Endothelial cell of umbilical vein (primary cell): ENCODE measurements around the gene TMIGD3. TPM values are rescaled to one million over a fixed set of nuclear protein-coding genes. Genes with fewer than 3 reads are reported as not detected.

Experiments
- BruUV-seq: library from RNA; stranded (reverse); fragments of 400-500 nt; replicated peaks from 2 replicates; lab custom pipeline; 2021; lab: Mats Ljungman, UMichigan
- CTCF ChIA-PET: fragments of 300-600, 350-600 bp; sonication (Branson Sonifier 250); formaldehyde crosslinking; loops from one replicate; lab custom pipeline; 2021; ENCODE audit warnings: antibody characterized with exemption, inconsistent platforms; lab: Charles Lee
- POLR2A ChIA-PET: fragments of 300-600, 350-600 bp; sonication (Branson Sonifier 250); formaldehyde crosslinking; loops from one replicate; lab custom pipeline; 2021; ENCODE audit warnings: antibody characterized with exemption, inconsistent platforms; lab: Charles Lee
- DNase-seq: peaks from one replicate; pipeline ENCODE4 v3.0.0-alpha.2; 2011; ENCODE audit warnings: low read depth, low spot score
- FAIRE-seq: peaks from 2 replicates; lab custom pipeline; 2011; peaks lifted over from hg19 to GRCh38; lab: Jason Lieb, UNC
- H2AFZ ChIP-seq: 2 replicates; pipeline ENCODE4 v1.6.0; 2012; ENCODE audit warnings: low read depth, low read length, control low read depth, inconsistent platforms
- H3K27ac ChIP-seq: 2 replicates; pipeline ENCODE4 v1.5.1; 2011; ENCODE audit warnings: low read depth, mild to moderate bottlenecking, control low read depth, low read length, moderate library complexity; ENCODE audit not compliant: insufficient read depth
- H3K27me3 ChIP-seq, 2 experiments: 2 replicates each; pipeline versions ENCODE4 v1.6.0 to v1.6.1; 2011; ENCODE audit warnings: low read length in 2 of 2, mixed read lengths in 1 of 2; ENCODE audit not compliant: control insufficient read depth in 2 of 2, insufficient read depth in 2 of 2
- H3K36me3 ChIP-seq, 2 experiments: 2 replicates in 1 of 2; 3 replicates in 1 of 2; pipeline ENCODE4 v1.5.1; 2011; ENCODE audit warnings: low read length in 2 of 2, mild to moderate bottlenecking in 1 of 2, moderate library complexity in 1 of 2; ENCODE audit not compliant: control insufficient read depth in 2 of 2, insufficient read depth in 2 of 2; ENCODE audit errors: extremely low read depth in 1 of 2
- H3K4me1 ChIP-seq: 3 replicates; pipeline ENCODE4 v1.5.1; 2011; ENCODE audit warnings: mild to moderate bottlenecking, low read length; ENCODE audit not compliant: control insufficient read depth, insufficient read depth; ENCODE audit errors: extremely low read depth
- H3K4me2 ChIP-seq: 2 replicates; pipeline ENCODE4 v1.6.1; 2011; ENCODE audit warnings: low read length, control low read depth, mixed read lengths; ENCODE audit not compliant: insufficient read depth
- H3K4me3 ChIP-seq, 3 experiments: fragments of 200-600 bp in 1 of 3; sonication (generic), shearing (Covaris generic) in 1 of 3; replicated peaks in 1 of 3; 2 replicates each; pipeline ENCODE4 v1.5.1; 2011 to 2016; ENCODE audit warnings: control low read depth in 3 of 3, low read length in 3 of 3, mild to moderate bottlenecking in 2 of 3, inconsistent platforms in 1 of 3, low read depth in 1 of 3, moderate library complexity in 1 of 3; ENCODE audit not compliant: insufficient read depth in 1 of 3
- H3K79me2 ChIP-seq: 2 replicates; pipeline ENCODE4 v1.6.0; 2012; ENCODE audit warnings: low read length, inconsistent platforms; ENCODE audit not compliant: control insufficient read depth, insufficient read depth
- H3K9ac ChIP-seq: replicated peaks from 2 replicates; pipeline ENCODE3; 2011; ENCODE audit warnings: low read length, control low read depth; ENCODE audit not compliant: insufficient read depth; ENCODE audit errors: extremely low read depth
- H3K9me1 ChIP-seq: replicated peaks from 3 replicates; pipeline ENCODE4 v1.6.0; 2011; ENCODE audit warnings: mild to moderate bottlenecking, low read length; ENCODE audit not compliant: control insufficient read depth, insufficient read depth; ENCODE audit errors: extremely low read depth
- H3K9me3 ChIP-seq: replicated peaks from 2 replicates; pipeline ENCODE4 v1.5.1; 2012; ENCODE audit warnings: low read length, inconsistent platforms; ENCODE audit not compliant: control insufficient read depth, insufficient read depth
- H4K20me1 ChIP-seq: replicated peaks from 2 replicates; pipeline ENCODE3; 2011; ENCODE audit warnings: mild to moderate bottlenecking, low read length; ENCODE audit not compliant: control insufficient read depth, insufficient read depth; ENCODE audit errors: extremely low read depth
- EZH2 ChIP-seq: IDR thresholded peaks from 2 replicates; pipeline ENCODE4 v1.6.1; 2012; ENCODE audit warnings: borderline replicate concordance, low read depth, mild to moderate bottlenecking, moderate library complexity, low read length, inconsistent platforms; ENCODE audit not compliant: severe bottlenecking
- FOS ChIP-seq: IDR thresholded peaks from 2 replicates; pipeline ENCODE4 v1.6.1; 2011; ENCODE audit warnings: mild to moderate bottlenecking, low read length, moderate library complexity, borderline replicate concordance; ENCODE audit not compliant: insufficient read depth
- GATA2 ChIP-seq: IDR thresholded peaks from 2 replicates; pipeline ENCODE4 v1.7.0; 2011; ENCODE audit warnings: low read depth, mild to moderate bottlenecking, moderate library complexity, mixed read lengths, low read length; ENCODE audit not compliant: insufficient read length, insufficient read depth
- JUN ChIP-seq: IDR thresholded peaks from 2 replicates; pipeline ENCODE4 v1.6.1; 2011; ENCODE audit warnings: borderline replicate concordance, low read depth; ENCODE audit not compliant: insufficient read length, insufficient read depth
- MYC ChIP-seq: IDR thresholded peaks from one replicate; pipeline ENCODE4 v1.6.1; 2011; ENCODE audit warnings: mild to moderate bottlenecking, low read depth, low read length
- POLR2A ChIP-seq: IDR thresholded peaks from 2 replicates; pipeline ENCODE4 v1.6.1; 2012; ENCODE audit warnings: low read depth, mild to moderate bottlenecking, control low read depth, low read length
- POLR2AphosphoS5 ChIP-seq: IDR thresholded peaks from 2 replicates; pipeline ENCODE4 v1.6.1; 2012; ENCODE audit warnings: low read depth, mild to moderate bottlenecking, control low read depth, low read length, moderate library complexity; ENCODE audit not compliant: insufficient read depth
- dilution Hi-C: fragments of 300-500 bp; cut with MboI; formaldehyde crosslinking; loops from one replicate; pipeline ENCODE4 v1.15.0; 2019; ENCODE audit warnings: low sequenced_read_pairs; ENCODE audit not compliant: extremely low pct_ligation_motif_present
- intact Hi-C: fragments of 100-400 bp; cut with micrococcal nuclease; formaldehyde crosslinking; loops from one replicate; pipeline ENCODE4 v1.10.0; 2022
- polyA plus RNA-seq, 4 experiments: library from polyadenylated mRNA; depleted of rRNA in 3 of 4; stranded (reverse) in 3 of 4; unstranded in 1 of 4; fragments of >200 nt; gene quantifications; 2 replicates each; pipeline versions ENCODE4 v1.2.1 to v1.2.3, GENCODE V29; 2011 to 2012; ENCODE audit warnings: missing spikeins in 1 of 4
- total RNA-seq: library from RNA; stranded (reverse); gene quantifications from 2 replicates; pipeline ENCODE4 v1.2.3, GENCODE V29; 2021
- TF ChIP-seq, protein P1 (sequence below): IDR thresholded peaks from 2 replicates; pipeline ENCODE4 v1.6.1; 2011; ENCODE audit not compliant: insufficient read depth, insufficient read length
- TF ChIP-seq, protein P2 (sequence below), 2 donors: IDR thresholded peaks; 1 replicate in 1 of 2; 2 replicates in 1 of 2; pipeline ENCODE4 v1.5.1; 2011; ENCODE audit warnings: low read length in 2 of 2, mild to moderate bottlenecking in 2 of 2, moderate library complexity in 2 of 2, control low read depth in 1 of 2, inconsistent platforms in 1 of 2, low read depth in 1 of 2; ENCODE audit not compliant: insufficient read depth in 1 of 2; ENCODE audit errors: extremely low read depth in 1 of 2

TMIGD3 gene
- total and polyA plus RNA-seq, 2 donors (not counting 3 experiments of a cell fraction or from before 2014, with no cell fraction given) = 0.07 to 0.49 TPM

DNA sequence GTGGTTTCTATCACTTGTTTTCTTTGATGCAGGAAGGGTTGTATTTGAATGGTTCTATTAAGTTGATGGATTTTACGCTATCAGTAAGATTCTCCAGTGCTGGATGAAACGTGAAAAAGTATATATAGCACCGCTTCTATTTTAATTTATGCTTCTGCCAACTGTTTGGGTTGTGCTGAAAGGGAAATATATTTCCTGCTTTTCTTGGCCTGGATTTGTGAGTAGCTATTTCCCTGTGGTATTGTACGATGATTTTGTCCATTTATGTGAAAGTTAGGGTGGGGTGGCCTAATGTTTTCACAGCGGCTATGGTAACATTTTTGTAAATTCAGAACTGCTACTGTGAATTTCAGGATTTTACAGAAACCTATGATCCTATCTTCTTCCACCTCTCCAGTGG is 29.3 kb downstream of the TMIGD3 start:
- intact Hi-C loops = no loop called here
- peak overlapping the region; percentile 56 for H3K9ac ChIP-seq
- TF ChIP-seq JUN (no peak), POLR2A (no peak), POLR2AphosphoS5 (no peak), MYC (no peak), GATA2 (no peak), FOS (no peak), EZH2 (no peak)
- TF ChIP-seq, protein P1, sequence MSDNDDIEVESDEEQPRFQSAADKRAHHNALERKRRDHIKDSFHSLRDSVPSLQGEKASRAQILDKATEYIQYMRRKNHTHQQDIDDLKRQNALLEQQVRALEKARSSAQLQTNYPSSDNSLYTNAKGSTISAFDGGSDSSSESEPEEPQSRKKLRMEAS = no peak
- TF ChIP-seq, protein P2, sequence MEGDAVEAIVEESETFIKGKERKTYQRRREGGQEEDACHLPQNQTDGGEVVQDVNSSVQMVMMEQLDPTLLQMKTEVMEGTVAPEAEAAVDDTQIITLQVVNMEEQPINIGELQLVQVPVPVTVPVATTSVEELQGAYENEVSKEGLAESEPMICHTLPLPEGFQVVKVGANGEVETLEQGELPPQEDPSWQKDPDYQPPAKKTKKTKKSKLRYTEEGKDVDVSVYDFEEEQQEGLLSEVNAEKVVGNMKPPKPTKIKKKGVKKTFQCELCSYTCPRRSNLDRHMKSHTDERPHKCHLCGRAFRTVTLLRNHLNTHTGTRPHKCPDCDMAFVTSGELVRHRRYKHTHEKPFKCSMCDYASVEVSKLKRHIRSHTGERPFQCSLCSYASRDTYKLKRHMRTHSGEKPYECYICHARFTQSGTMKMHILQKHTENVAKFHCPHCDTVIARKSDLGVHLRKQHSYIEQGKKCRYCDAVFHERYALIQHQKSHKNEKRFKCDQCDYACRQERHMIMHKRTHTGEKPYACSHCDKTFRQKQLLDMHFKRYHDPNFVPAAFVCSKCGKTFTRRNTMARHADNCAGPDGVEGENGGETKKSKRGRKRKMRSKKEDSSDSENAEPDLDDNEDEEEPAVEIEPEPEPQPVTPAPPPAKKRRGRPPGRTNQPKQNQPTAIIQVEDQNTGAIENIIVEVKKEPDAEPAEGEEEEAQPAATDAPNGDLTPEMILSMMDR (IDR thresholded peaks at IDR 0.05; ENCODE audit: extremely low read depth in 1 of 2, insufficient read depth in 1 of 2, low read depth in 1 of 2, low read length in 2 of 2) = no peak
- peak; percentile 70 for FAIRE-seq
- no TSS peak for BruUV-seq
- H3K4me2 ChIP-seq = peak overlapping the region; percentile 93
- H3K4me3 ChIP-seq = peak overlapping the region in 2 of 3 experiments; percentile 9 to 53
- ChIA-PET CTCF (interaction anchor here (1.0 to 4.1 kb wide), 6 partner anchors 12 to 340 kb away, joined by 3 to 15 read pairs (median 5); no protein-coding TSS in a partner anchor), POLR2A (no interaction called here)
- no peaks in the 10 kb centered on the region for H3K79me2 ChIP-seq
- no peaks in the 10 kb centered on the region for H3K36me3 ChIP-seq
- peak; percentile 74 for DNase-seq
- peak overlapping the region; percentile 81 for H2AFZ ChIP-seq
- no peaks in the 10 kb centered on the region for H3K9me3 ChIP-seq
- H3K9me1 ChIP-seq = no peaks in the 10 kb centered on the region
- H4K20me1 ChIP-seq = no peaks in the 10 kb centered on the region
- no peaks in the 10 kb centered on the region for H3K27me3 ChIP-seq
- H3K4me1 ChIP-seq = peaks cover 13% of the 10 kb centered on the region
- dilution Hi-C loops = no loop called here
- no peak overlapping the region for H3K27ac ChIP-seq
